ENCODE measurements around the gene KRT81. TPM values are rescaled to one million over a fixed set of nuclear protein-coding genes. Genes with fewer than 3 reads are reported as not detected.

Gene KRT81
- total RNA-seq, 2 donors from 2014 or later = 0.77 TPM; not detected in 1

- no peak overlapping the region for H3K4me3 ChIP-seq
- no peak for TF ChIP-seq CTCF (IDR thresholded peaks at IDR 0.05)
- no peak for DNase-seq
- no peak overlapping the region for H3K27ac ChIP-seq
- intact Hi-C loops (cut with DNase I) = no loop called here
- no peaks in the 10 kb centered on the region for H3K9me3 ChIP-seq
- H3K27me3 ChIP-seq = peaks cover 21% of the 10 kb centered on the region
- H3K4me1 ChIP-seq = peaks cover 6% of the 10 kb centered on the region
- no peak overlapping the region for H3K9ac ChIP-seq (ENCODE audit: low read depth in 2 of 2, low read length in 2 of 2)
- H3K36me3 ChIP-seq = no peaks in the 10 kb centered on the region
Measured at GRCh38 chr12:52255926-52256583, 35.3 kb downstream of the KRT81 start.

- Histone ChIP-seq H3K4me1 (peaks cover 6% of the 10 kb centered on the region), H3K27me3 (peaks cover 21% of the 10 kb centered on the region)
- no peak for DNase-seq
Measured at GRCh38 chr12:52254965-52255751, 36.2 kb downstream of the KRT81 start.

DNA sequence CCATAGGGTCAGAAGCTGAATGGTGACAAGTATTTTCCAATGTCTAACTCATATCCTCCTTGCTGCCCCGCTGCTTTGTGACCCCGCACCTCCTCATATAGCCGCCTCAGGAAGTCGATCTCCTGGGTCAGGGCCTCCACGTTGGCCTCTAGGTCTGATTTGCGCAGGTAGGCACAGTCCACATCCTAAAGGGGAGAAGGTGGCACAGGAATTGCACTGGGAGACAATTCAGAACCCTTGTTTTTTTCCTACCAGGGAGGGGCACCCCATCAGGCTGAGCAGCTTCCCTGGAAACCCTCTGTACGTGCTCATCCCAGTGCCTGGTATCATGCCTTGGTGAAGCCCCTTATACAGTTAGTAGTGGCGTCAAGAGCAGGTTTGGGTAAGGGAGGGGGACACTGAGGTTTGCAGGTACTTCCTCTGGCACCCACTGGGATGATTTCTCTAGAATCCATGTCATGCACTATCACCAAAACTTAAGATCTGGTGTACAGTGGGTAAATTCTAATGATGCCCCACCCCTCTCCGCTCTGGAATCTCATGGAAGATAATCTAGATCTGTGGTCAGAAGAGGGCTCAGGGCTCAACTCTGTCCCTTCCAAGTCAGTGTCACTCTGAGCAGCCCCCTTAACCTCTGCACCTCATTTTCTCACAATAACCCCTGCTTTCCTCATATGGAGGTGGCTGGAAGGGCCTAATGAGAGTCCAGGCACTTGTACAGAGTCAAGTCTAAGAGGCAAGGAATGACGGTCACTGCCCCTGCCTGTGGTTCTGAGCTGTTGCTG lies 37.0 kb downstream of the KRT81 start:
- TF ChIP-seq CTCF (IDR thresholded peaks at IDR 0.05) = no peak
- H3K36me3 ChIP-seq = no peaks in the 10 kb centered on the region

More at GRCh38 chr12:52254965-52255751, 36.2 kb downstream of the KRT81 start:
- no peak for TF ChIP-seq CTCF (IDR thresholded peaks at IDR 0.05)
- no peak overlapping the region for H3K9ac ChIP-seq (ENCODE audit: low read depth in 2 of 2, low read length in 2 of 2)
- no peak overlapping the region for H3K27ac ChIP-seq
- intact Hi-C loops (cut with DNase I) = no loop called here
- no peaks in the 10 kb centered on the region for H3K9me3 ChIP-seq
- H3K36me3 ChIP-seq = no peaks in the 10 kb centered on the region
- H3K4me3 ChIP-seq = no peak overlapping the region

GRCh38 chr12:52253391-52254179 lies 37.7 kb downstream of the KRT81 start:
- Histone ChIP-seq H3K9ac (ENCODE audit: low read depth in 2 of 2, low read length in 2 of 2) (no peak overlapping the region), H3K36me3 (no peaks in the 10 kb centered on the region), H3K4me3 (no peak overlapping the region), H3K4me1 (peaks cover 4% of the 10 kb centered on the region), H3K9me3 (no peaks in the 10 kb centered on the region), H3K27me3 (peaks cover 18% of the 10 kb centered on the region), H3K27ac (no peak overlapping the region)
- DNase-seq = no peak
- intact Hi-C loops (cut with DNase I) = no loop called here
- no peak for TF ChIP-seq CTCF (IDR thresholded peaks at IDR 0.05)

More for the DNA sequence above, 37.0 kb downstream of the KRT81 start:
- DNase-seq = no peak
- intact Hi-C loops (cut with DNase I) = no loop called here
- no peaks in the 10 kb centered on the region for H3K9me3 ChIP-seq
- no peak overlapping the region for H3K4me3 ChIP-seq
- peaks cover 6% of the 10 kb centered on the region for H3K4me1 ChIP-seq
- H3K27ac ChIP-seq = no peak overlapping the region
- no peak overlapping the region for H3K9ac ChIP-seq (ENCODE audit: low read depth in 2 of 2, low read length in 2 of 2)
- peaks cover 21% of the 10 kb centered on the region for H3K27me3 ChIP-seq

Measured in colonic mucosa (tissue), 4 donors.